HepG2 (cell line): ENCODE results near the gene TMEM130.

Experiments used
- BCL6 ChIP-seq: IDR thresholded peaks from 2 replicates; pipeline ENCODE4 v1.6.1; 2016; ENCODE audit warnings: missing genetic modification reagents, missing compliant biosample characterization
- CTCF ChIP-seq: sonication (generic); formaldehyde crosslinking; IDR thresholded peaks from 2 replicates; pipeline ENCODE4 v1.5.0; 2020; ENCODE audit warnings: mild to moderate bottlenecking, missing genetic modification reagents, moderate library complexity
- EZH2 ChIP-seq: conservative IDR thresholded peaks from 2 replicates; pipeline ENCODE4 v1.6.1; 2012; ENCODE audit warnings: mild to moderate bottlenecking, low read depth, low read length, moderate library complexity
- KDM1A ChIP-seq: IDR thresholded peaks from 2 replicates; pipeline ENCODE4 v1.6.1; 2016; ENCODE audit warnings: missing compliant biosample characterization
- MYC ChIP-seq: sonication (generic); formaldehyde crosslinking; IDR thresholded peaks from 2 replicates; pipeline ENCODE4 v1.9.0; 2021; ENCODE audit warnings: missing genetic modification reagents, borderline replicate concordance
- SRF ChIP-seq: IDR thresholded peaks from 2 replicates; pipeline ENCODE4 v1.6.1; 2011; ENCODE audit warnings: mild to moderate bottlenecking, low read depth, low read length, moderate library complexity
- STAT6 ChIP-seq: sonication (generic); formaldehyde crosslinking; IDR thresholded peaks from 2 replicates; pipeline ENCODE4 v1.4.0; 2020; ENCODE audit warnings: missing genetic modification reagents, mild to moderate bottlenecking, borderline replicate concordance
- TCF7 ChIP-seq: sonication (generic); IDR thresholded peaks from 2 replicates; pipeline ENCODE4 v1.6.1; 2016; ENCODE audit warnings: antibody characterized with exemption, low read depth
- ZNF256 ChIP-seq: sonication (generic); formaldehyde crosslinking; conservative IDR thresholded peaks from 2 replicates; pipeline ENCODE4 v1.4.0; 2020; ENCODE audit warnings: missing genetic modification reagents
- ZNF878 ChIP-seq: sonication (generic); formaldehyde crosslinking; IDR thresholded peaks from 2 replicates; pipeline ENCODE4 v1.8.1; 2023; ENCODE audit warnings: mild to moderate bottlenecking, missing genetic modification reagents, moderate library complexity

GRCh38 chr7:98823226-98823625, 46.6 kb downstream of the TMEM130 start:
- no peak for TF ChIP-seq MYC (CRISPR knock-in tag)
- TF ChIP-seq CTCF (CRISPR knock-in tag): no peak
- no peak for TF ChIP-seq STAT6 (CRISPR knock-in tag)
- TF ChIP-seq SRF: no peak
- no peak for TF ChIP-seq EZH2
- TF ChIP-seq ZNF878 (CRISPR knock-in tag): no peak
- TF ChIP-seq ZNF256 (CRISPR knock-in tag): no peak
- TF ChIP-seq BCL6 (CRISPR knock-in tag): no peak
- TF ChIP-seq KDM1A (CRISPR knock-in tag): no peak
- no peak for TF ChIP-seq TCF7
